GM21528 (cell line): ENCODE data around the gene SAMD1.
"Not testable (repeated sequence)": the region's sequence is repeated elsewhere in the genome, so short reads cannot be mapped to it uniquely, and the experiment has no call there.

Experiments
- ATAC-seq: cut with Tn5 transposase; IDR thresholded peaks from one replicate; pipeline ENCODE4 v1.9.1; 2021; ENCODE audit warnings: mild to moderate bottlenecking, moderate library complexity; ENCODE audit not compliant: unreplicated experiment, low FRiP score

The SAMD1 gene

GRCh38 chr19:14062558-14062855 lies 28.0 kb downstream of the SAMD1 start:
- ATAC-seq: no peak

DNA sequence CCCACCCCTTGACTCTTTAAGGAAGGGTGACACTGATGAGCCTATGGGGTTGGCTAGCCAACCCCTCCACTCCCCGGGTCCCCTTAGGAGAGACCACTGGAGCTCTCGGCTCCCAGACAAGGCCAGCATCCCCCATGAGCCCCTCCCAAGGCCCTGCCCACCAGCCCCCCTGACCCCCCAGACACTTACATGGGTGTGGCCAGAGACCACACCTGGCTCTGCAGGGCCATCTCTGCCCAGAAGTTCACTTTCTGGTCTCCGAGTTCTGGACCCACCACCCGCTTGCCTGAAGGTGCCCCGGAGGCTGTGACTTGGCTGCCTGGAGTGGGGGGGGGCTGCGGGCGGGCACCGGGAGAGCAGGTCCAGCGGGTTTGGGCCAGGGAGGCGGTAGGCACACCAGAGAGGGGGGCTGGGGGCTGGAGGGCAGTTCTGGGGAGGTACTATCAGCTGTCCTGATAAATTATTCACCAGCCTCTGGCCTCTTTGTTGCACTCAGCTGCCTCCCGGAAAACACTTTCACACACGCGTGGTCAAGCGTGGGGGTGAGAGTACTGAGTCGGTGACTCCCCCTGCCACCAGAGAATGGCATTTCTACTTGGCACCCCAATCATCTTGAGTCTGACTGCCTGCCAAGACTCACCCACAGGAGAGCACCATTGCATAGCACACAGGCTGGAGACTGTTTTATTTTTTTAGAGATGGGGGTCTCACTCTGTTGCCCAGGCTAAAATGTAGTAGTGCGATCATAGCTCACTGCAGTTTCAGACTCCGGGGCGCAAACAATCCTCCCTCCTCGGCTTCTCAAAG lies 28.6 kb downstream of the SAMD1 start, which contains the start of gene PALM3:
Gene PALM3, minus strand, starts transcription at position 326 of the 807 bp plus-strand sequence. Its CDS starts 96 bp downstream, at position 230.
- no peak for ATAC-seq

DNA sequence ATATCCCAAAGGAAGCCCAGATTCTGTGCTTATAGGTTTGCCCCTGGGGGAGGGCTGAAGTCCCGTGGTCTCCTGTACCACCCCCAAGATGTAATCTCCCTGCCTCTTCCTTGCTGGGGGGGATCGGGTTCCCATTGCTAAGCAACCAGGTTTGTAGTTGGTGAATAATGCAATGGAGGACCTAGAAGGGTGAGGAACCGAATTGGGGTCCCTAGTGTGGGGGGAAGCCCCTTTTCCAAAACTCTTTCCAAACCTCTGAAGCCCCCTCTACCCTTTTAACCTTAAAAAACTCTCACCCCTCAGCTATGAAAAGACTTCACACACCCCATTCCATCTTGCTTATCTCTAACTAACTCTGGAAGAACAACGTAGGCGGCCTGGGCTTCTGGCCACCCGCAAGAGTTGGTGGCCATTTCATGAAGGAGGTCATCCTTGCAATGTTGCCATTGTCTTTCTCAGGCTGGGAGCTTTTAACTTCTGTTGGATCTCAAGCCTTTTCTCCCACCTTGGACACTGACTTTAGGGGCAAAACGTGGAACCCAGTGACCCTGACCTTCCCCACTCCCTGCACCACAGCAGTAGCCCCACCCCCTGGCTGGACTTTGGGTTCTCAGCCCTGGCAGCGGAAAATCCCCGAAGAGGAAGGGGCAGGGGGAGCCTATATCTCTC lies 29.3 kb downstream of the SAMD1 start:
- no peak for ATAC-seq

- ATAC-seq: no peak
Measured at GRCh38 chr19:14059652-14060155, 30.8 kb downstream of the SAMD1 start.

- no peak for ATAC-seq
Measured at GRCh38 chr19:14059093-14059480, 31.5 kb downstream of the SAMD1 start.

DNA sequence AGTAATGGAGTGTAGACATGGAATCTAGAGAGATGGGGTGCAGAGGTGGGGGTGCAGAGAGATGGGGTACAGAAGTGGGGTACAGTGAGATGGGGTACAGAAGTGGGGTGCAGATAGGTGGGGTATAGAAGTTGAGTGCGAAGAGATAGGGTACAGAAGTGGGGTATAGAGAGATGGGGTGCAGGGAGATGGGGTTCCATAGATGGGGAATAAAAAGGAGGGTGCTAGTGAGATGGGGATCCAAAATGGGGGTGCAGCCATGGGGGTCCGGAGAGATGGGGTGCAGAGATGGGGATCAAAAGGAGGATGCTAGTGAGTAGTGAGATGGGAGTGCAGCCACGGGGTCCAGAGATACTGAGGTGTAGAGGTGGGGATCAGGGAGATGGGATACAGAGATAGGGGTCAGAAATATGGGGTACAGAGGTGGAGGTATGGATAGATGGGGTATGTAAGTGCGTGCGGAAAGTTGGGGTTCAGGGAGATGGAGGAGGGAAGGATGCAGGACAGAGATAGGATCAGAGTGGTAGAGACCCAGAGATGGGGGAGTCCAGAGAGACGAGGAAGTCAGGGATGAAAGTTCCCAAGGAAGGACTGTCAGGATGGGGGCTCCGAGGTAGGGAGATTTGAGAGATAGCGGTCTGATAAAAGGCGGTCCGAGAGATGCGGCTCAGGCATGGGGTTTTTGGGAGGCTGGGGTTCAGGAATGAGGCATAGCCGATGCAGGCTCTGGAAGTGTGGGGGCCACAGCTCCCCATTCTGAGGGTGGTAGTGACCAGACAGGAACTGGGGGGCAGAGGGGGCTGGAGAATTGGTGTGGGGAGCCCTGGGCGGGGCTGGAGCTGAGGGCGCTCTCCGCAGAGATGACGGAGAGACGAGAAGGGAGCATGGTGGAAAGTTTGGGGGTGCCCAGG lies 32.1 kb downstream of the SAMD1 start:
- ATAC-seq: no peak

- ATAC-seq: no peak
Measured at GRCh38 chr19:14056741-14057356, 33.7 kb downstream of the SAMD1 start.

DNA sequence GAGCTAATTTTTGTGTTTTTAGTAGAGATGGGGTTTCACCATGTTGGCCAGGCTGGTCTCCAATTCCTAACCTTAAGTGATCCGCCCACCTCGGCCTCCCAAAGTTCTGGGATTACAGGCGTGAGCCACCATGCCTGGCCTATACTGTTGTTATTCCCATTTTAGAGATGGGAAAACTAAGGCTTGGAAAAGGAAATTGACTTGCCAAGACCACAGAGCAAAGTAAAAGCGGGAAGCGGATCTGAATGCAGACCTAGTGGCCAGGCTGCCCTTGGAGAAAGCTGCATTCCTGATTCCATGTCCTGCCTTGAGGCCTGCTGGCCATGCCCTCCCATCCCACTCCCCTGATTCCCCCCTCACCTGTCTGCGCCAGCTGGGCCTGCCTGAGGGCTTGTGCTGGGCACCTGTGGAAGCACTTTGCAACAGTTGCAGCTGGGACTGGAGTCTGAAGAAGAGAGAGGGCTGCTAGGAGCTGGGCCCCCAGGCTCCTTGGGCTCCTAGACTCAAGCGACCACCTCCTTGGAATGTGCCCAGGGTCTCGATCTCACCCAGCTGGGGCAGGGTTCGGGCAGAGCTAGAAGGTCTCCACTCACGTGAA lies 34.4 kb downstream of the SAMD1 start:
- no peak for ATAC-seq

GRCh38 chr19:14055396-14055795 lies 35.2 kb downstream of the SAMD1 start:
- no peak for ATAC-seq

GRCh38 chr19:14054721-14055120 lies 35.8 kb downstream of the SAMD1 start:
- ATAC-seq: no peak

GRCh38 chr19:14054099-14054498 lies 36.5 kb downstream of the SAMD1 start:
- ATAC-seq: no peak

- ATAC-seq: no peak
Measured at GRCh38 chr19:14053500-14053899, 37.1 kb downstream of the SAMD1 start.

GRCh38 chr19:14053032-14053431 lies 37.5 kb downstream of the SAMD1 start:
- no peak for ATAC-seq

GRCh38 chr19:14052470-14052869 lies 38.1 kb downstream of the SAMD1 start:
- ATAC-seq: no peak

GRCh38 chr19:14051980-14052379 lies 38.6 kb downstream of the SAMD1 start:
- no peak for ATAC-seq

DNA sequence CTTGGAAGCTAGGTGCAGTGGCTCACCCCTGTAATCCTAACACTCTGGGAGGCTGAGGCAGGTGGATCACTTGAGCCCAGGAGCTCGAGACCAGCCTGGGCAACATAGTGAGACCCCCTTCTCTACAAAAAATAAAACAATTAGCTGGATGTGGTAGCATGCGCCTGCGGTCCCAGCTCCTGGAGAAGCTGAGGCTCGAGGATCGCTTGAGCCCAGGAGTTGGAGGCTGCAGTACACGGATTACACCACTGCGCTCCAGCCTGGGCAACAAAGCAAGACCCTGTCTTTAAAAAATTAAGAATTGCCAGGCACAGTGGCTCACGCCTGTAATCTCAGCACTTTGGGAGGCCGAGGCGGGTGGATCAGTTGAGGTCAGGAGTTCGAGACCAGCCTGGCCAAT lies 39.6 kb downstream of the SAMD1 start:
- not testable (repeated sequence) for ATAC-seq

DNA sequence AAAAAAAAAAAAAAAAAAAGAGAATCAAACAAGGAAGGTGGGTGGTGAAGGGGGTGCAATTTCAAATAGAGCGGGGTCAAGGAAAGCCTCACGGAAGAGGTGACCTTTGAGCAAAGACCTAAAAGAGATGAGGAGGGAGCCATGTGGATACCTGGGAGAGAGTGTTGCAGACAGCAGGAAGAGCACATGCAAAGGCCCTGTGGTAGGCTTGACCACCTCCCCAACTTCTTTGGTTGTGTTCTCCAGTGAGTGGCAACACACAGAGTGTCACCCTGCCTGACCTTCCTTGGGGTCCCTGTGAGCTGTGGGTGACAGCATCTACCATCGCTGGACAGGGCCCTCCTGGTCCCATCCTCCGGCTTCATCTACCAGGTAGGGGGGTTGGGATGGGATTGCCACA lies 40.0 kb downstream of the SAMD1 start:
- ATAC-seq: no peak

DNA sequence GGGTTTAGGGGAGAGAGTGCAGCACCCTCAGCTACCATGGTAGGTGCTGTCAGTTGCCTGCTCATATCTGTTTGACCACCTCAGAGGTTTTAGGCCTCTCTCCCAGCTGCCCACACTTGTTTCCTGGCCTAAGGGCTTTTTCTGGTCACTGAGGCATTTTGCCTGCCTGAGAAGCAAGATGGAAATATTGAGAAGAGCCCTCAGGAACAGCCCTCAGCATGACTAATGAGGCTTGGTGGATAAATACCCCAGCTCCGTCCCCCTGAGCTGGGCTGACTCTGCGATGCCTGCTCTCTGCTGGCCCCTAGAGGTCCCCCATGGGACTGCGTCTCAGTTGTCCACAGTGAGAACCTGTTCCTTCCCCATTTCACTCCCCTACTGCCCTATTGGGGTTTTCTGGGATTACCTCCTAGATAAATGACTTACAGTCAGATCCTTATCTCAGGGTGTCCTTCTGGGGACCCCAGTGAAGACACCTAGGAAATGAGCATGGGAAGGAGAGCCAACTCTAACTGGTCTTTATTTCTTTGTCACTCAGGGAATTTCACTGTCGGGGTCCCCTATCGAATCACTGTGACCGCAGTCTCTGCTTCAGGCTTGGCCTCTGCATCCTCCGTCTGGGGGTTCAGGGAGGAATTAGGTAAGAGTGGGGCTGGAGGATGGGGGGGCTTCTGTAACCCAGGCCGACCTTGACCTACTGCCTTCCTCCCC lies 42.0 kb downstream of the SAMD1 start:
- no peak for ATAC-seq

DNA sequence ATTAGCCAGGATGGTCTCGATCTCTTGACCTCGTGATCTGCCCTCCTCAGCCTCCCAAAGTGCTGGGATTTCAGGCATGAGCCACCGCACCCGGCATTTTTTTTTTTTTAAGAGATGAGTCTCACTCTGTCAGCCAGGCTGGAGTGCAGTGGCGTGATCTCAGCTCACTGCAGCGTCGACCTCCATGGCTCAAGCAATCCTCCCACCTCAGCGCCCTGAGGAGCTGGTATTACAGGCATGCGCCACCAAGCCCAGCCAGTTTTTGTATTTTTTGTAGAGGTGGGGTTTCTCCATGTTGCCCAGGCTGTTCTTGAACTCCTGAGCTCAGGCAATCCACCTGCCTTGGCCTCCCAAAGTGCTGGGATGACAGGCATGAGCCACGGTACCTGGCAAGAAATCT lies 42.7 kb downstream of the SAMD1 start:
- ATAC-seq: not testable (repeated sequence)
